Mammary epithelial cell (primary cell): ENCODE results near the gene STK32A.

Source experiments
- EZH2 ChIP-seq: IDR thresholded peaks from 2 replicates; pipeline ENCODE4 v1.6.1; 2012; ENCODE audit warnings: low read length, inconsistent platforms, borderline replicate concordance
- TF ChIP-seq, protein P1 (sequence below), 2 donors: IDR thresholded peaks in 1 of 2; conservative IDR thresholded peaks in 1 of 2; 2 replicates each; pipeline ENCODE4 v1.5.1; 2011 to 2012; ENCODE audit warnings: inconsistent platforms in 2 of 2, low read length in 2 of 2, mild to moderate bottlenecking in 2 of 2, control low read depth in 1 of 2, low read depth in 1 of 2; ENCODE audit not compliant: insufficient read depth in 1 of 2; ENCODE audit errors: extremely low read depth in 1 of 2

DNA sequence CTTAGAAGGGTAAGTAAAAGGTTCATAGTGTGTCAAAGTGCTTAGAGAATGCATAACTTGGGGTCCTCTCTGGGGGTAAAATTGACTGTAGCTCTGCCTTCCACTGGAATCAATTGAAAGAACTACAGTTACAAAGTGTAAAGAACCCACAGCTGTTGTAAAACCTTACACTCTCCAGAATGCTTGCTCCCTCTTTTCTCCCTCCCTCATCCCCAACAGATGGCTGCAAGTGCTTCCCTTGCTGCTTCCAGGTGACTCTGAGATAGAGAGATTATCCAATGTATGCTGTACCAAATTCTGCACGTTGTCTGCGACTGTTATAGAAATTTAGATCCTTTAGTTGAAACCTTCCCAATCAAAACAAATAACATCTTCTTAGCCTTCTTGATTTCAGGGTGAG is 126.0 kb downstream of the STK32A start:
- TF ChIP-seq, protein P1, sequence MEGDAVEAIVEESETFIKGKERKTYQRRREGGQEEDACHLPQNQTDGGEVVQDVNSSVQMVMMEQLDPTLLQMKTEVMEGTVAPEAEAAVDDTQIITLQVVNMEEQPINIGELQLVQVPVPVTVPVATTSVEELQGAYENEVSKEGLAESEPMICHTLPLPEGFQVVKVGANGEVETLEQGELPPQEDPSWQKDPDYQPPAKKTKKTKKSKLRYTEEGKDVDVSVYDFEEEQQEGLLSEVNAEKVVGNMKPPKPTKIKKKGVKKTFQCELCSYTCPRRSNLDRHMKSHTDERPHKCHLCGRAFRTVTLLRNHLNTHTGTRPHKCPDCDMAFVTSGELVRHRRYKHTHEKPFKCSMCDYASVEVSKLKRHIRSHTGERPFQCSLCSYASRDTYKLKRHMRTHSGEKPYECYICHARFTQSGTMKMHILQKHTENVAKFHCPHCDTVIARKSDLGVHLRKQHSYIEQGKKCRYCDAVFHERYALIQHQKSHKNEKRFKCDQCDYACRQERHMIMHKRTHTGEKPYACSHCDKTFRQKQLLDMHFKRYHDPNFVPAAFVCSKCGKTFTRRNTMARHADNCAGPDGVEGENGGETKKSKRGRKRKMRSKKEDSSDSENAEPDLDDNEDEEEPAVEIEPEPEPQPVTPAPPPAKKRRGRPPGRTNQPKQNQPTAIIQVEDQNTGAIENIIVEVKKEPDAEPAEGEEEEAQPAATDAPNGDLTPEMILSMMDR (conservative IDR thresholded peaks at IDR 0.05 in 1 of 2, IDR thresholded peaks at IDR 0.05 in 1 of 2; ENCODE audit: extremely low read depth in 1 of 2, insufficient read depth in 1 of 2, low read depth in 1 of 2, low read length in 2 of 2): no peak
- no peak for TF ChIP-seq EZH2
